GM12891 (cell line): Measurements from ENCODE around the gene COL1A1.
A peak's percentile ranks its signal among the peaks of the same experiment; 100 is the strongest.

ENCODE experiments used
- DNase-seq: peaks from one replicate; pipeline ENCODE4 v3.0.0; 2011; ENCODE audit warnings: low spot score; ENCODE audit not compliant: insufficient read length
- FAIRE-seq: peaks from 2 replicates; lab custom pipeline; 2011; peaks lifted over from hg19 to GRCh38; lab: Jason Lieb, UNC
- PAX5 ChIP-seq: IDR thresholded peaks from 2 replicates; pipeline ENCODE4 v1.6.1; 2011; ENCODE audit warnings: low read length, moderate library complexity, mild to moderate bottlenecking; ENCODE audit not compliant: insufficient read depth, severe bottlenecking
- POLR2A ChIP-seq: IDR thresholded peaks from 2 replicates; pipeline ENCODE4 v1.6.1; 2011; ENCODE audit warnings: low read depth, low read length, control low read depth
- POLR2AphosphoS5 ChIP-seq: IDR thresholded peaks from 2 replicates; pipeline ENCODE4 v1.6.1; 2011; ENCODE audit warnings: low read depth, low read length, control low read depth
- POU2F2 ChIP-seq: IDR thresholded peaks from 2 replicates; pipeline ENCODE4 v1.6.1; 2011; ENCODE audit warnings: low read depth, mild to moderate bottlenecking, control low read depth, low read length, moderate library complexity
- SPI1 ChIP-seq: IDR thresholded peaks from 2 replicates; pipeline ENCODE4 v1.6.1; 2011; ENCODE audit warnings: low read depth, low read length, control low read depth
- TAF1 ChIP-seq: IDR thresholded peaks from 2 replicates; pipeline ENCODE4 v1.6.1; 2011; ENCODE audit warnings: low read depth, low read length, control low read depth

COL1A1 gene

DNA sequence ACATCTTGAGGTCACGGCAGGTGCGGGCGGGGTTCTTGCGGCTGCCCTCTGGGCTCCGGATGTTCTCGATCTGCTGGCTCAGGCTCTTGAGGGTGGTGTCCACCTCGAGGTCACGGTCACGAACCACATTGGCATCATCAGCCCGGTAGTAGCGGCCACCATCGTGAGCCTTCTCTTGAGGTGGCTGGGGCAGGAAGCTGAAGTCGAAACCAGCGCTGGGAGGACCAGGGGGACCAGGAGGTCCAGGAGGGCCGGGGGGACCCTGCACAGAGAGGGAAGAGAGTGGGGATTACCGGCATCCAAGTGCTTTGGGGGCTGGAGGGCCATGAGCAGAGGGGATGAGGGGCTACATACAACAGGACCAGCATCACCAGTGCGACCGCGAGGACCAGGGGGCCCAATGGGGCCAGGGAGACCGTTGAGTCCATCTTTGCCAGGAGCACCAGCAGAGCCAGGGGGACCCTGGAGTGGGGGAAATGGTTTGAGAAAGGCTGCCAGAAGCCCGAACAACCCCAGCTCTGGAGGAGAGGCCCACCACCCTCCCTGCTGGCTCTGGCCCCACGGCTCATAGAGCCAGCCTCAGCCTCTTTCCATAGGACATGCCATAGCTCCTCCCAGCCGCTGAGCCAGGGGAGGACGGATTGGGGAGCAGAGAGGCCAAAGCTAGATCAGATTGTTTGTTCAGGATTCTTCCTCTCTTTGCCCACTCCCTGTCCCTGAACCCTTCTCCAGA lies 14.6 kb downstream of the COL1A1 start:
- no peak for DNase-seq
- FAIRE-seq = no peak
- TF ChIP-seq PAX5 (no peak), TAF1 (no peak), POLR2AphosphoS5 (no peak), SPI1 (no peak), POU2F2 (no peak), POLR2A (no peak)

DNA sequence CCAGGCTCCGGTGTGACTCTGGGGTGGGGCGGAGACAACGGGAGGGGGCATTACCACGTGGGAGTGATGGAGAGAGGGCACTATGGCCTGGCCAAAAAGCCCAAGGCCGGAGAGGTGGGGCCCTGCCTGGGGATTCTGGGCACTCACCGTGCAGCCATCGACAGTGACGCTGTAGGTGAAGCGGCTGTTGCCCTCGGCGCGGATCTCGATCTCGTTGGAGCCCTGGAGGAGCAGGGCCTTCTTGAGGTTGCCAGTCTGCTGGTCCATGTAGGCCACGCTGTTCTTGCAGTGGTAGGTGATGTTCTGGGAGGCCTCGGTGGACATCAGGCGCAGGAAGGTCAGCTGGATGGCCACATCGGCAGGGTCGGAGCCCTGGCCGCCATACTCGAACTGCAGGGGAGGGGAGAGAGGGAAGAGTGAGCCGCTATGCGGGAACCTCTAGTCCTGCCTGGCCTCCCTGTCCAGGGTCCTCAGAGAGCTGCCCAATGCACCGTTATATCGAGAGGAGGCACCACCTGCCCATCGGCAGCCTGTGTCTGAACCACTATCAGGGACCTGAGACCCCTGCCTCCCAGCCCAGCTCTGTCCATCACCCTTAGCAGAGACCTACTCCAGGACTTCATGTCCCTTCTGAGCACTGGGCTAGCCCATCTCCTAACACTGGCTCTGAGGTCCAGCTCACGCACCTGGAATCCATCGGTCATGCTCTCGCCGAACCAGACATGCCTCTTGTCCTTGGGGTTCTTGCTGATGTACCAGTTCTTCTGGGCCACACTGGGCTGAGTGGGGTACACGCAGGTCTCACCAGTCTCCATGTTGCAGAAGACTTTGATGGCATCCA lies 15.6 kb downstream of the COL1A1 start:
- FAIRE-seq (no peak), DNase-seq (no peak)
- TF ChIP-seq TAF1 (no peak), PAX5 (no peak), POU2F2 (no peak), POLR2AphosphoS5 (no peak), SPI1 (no peak), POLR2A (no peak)

DNA sequence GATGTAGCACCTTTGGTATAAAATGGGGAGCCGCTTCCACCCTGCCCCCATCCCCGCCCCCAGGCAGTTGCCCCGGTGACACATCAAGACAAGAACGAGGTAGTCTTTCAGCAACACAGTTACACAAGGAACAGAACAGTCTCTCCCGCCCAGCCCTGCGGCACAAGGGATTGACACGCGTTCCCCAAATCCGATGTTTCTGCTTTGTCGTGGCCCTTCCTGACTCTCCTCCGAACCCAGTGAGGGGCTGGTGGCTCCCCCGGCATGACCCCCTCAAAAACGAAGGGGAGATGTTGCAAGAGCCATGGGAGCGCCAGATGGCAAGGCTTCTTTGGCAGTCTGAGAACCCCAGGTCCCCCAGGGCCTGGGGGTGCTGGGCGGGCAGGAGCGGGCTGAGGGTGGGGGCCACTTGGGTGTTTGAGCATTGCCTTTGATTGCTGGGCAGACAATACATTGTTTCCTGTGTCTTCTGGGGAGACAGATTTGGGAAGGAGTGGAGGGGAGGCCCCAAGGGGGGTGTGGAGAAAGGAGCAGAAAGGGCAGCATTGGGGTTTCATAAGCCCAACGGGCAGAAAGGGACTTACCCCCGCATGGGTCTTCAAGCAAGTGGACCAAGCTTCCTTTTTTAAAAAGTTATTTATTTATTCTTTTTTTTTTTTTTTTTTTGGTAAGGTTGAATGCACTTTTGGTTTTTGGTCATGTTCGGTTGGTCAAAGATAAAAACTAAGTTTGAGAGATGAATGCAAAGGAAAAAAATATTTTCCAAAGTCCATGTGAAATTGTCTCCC lies 16.6 kb downstream of the COL1A1 start:
- DNase-seq = peak; percentile 53
- peak; percentile 71 for FAIRE-seq
- no peak for TF ChIP-seq TAF1
- no peak for TF ChIP-seq POLR2A
- no peak for TF ChIP-seq POU2F2
- TF ChIP-seq POLR2AphosphoS5 = no peak
- TF ChIP-seq SPI1 = no peak
- no peak for TF ChIP-seq PAX5

DNA sequence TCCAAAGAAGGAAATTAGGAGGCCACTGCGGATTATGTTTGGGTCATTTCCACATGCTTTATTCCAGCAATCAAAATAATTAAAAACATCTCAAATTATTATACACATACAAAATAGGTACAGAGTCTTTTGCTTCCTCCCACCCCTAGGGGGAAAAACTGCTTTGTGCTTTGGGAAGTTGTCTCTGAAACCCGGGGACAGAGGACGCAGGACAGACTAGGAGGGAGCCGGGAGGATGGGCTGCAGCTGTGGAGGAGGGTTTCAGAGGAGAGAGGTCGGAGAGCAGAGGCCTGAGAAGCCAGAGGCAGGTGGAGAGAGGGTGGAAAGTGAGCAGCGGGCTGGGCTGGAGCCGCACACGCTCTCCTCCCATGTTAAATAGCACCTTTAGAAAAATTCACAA lies 17.4 kb downstream of the COL1A1 start:
- FAIRE-seq (peak; percentile 26), DNase-seq (no peak)
- TF ChIP-seq TAF1 (no peak), POLR2A (no peak), POLR2AphosphoS5 (no peak)

DNA sequence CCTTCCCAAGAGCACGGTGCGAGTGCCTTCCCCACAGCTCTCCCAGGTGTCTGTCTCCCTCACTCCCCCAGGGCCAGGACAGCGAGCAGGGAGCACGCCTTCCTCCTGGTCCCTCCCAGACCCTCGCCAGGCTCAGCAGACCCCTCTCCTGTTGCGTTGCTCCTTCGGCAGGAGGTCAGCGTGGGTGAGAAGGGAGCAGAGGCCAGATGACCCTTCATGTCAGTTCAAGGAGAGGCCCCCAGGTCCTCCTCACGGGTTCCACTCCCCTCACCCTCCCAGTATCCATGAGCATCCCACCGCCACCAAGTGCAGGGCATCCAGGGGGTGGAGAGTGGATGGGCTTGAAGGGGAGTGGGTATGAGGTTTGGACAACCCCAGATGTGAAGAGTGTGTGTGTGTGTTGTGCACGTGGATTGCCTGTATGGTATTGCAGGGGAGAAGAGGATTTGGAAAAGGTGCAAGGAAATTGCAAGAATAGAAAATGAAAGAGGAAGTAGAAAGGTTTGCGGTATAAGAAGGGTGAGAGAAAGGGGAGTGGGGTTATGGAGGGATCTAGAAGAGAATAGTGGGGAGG lies 17.9 kb downstream of the COL1A1 start:
- TF ChIP-seq SPI1 (peak; percentile 73), POU2F2 (no peak), POLR2AphosphoS5 (no peak)
- no peak for DNase-seq
- FAIRE-seq = peak; percentile 94

DNA sequence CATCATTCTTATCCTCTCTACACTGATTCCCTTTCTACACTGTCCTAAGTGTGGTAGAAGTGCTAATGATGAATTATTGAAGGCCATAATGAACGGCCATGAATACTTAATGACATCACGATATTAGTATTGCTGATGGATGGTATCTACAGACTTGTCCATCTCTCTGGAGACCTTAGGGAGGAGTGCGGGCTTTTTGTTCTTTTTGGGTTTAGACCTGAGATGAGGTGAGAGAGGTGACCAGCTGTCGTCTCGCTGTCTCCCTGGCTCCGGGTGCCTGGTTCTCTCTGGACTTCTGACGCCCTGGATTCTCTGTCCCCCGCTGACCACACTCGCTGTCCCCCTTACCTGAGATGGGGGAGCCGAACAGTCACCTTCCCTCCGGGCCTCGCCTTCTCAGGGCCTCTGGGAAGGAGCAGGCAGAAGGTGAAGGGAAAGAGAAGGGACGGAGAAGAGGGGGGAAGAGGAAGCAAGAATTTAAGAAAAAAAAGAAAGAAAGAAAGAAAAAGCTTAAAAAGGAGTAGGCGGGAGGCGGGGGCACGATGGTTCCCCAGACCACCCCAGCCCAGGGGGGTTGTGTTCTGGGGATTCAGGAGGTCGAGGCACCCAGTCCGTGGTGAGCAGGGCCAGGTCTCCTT lies 18.5 kb downstream of the COL1A1 start:
- FAIRE-seq = no peak

DNA sequence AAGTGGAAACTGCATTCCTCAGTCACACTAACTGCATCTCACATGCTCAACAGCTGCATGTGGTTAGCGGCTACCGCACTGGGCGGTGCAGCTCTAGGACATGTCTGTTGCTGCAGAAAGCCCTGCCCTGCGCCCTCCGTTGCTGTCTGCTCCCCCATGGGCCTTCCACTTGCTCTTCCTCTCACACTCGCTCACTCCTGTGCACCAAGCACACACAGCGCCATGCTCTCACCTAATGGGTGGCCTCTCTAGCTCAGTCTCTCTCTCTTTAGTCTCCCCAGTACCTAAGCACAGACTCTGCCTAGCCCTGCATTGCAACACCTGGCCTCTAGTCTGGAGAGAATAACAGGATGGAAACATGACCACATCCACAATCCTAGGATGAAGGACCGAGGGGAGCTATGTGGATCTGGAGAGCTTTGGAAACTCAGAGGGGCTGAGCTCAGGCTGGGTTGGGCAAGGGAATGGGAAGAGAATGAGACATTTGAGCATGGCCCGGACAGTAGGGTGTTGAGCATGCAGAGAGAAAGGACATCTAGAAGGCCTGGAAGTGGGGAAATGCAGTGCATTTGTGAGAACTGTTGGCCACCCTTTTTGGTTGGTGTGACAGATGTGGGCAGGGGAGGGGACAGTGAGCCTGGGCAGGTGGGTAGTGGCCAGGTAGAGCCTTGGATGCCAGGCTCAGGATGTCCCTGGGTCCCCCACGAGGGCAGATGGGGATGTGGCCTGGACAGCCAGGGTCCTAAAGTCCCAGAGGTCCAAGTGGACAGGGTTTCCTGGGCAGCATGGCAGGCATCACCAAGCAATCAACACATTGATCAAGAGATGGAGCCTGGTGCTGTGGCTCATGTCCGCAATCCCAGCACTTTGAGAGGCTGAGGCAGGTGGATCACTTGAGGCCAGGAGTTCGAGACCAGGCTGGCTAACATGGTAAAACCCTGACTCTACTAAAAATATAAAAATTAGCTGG lies 19.6 kb downstream of the COL1A1 start:
- TF ChIP-seq PAX5 = no peak
- TF ChIP-seq TAF1 = no peak
- no peak for TF ChIP-seq POLR2AphosphoS5
- TF ChIP-seq SPI1 = no peak
- no peak for TF ChIP-seq POLR2A
- TF ChIP-seq POU2F2 = no peak
- FAIRE-seq (no peak), DNase-seq (no peak)

More for the DNA sequence above, 18.5 kb downstream of the COL1A1 start:
- no peak for TF ChIP-seq POLR2AphosphoS5
- TF ChIP-seq POU2F2 = no peak
- TF ChIP-seq SPI1 = no peak
- no peak for TF ChIP-seq TAF1
- no peak for TF ChIP-seq PAX5
- no peak for TF ChIP-seq POLR2A
- no peak for DNase-seq

DNA sequence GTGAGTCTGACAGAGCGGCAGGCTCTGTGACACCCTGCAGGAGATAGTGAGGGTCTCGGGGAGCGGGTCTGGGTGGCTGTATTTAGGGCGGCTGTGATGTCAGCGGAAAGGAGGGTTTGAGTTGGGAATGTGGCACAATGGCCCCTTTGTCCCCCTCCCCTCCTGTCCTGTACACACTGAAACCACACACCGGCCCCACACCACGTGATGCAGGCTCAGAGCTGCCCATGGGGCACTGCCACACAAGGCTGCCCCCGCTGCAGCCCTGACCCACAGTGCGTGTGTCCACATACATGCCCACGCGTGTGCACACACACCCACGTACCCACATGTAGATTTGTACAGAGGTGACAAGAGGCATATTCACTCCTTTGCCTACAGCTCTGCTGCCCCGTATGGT lies 20.3 kb downstream of the COL1A1 start:
- TF ChIP-seq SPI1 (no peak), PAX5 (no peak)
- FAIRE-seq (no peak), DNase-seq (no peak)
